ENCODE results near the gene HSPA6.

Gene HSPA6

DNA sequence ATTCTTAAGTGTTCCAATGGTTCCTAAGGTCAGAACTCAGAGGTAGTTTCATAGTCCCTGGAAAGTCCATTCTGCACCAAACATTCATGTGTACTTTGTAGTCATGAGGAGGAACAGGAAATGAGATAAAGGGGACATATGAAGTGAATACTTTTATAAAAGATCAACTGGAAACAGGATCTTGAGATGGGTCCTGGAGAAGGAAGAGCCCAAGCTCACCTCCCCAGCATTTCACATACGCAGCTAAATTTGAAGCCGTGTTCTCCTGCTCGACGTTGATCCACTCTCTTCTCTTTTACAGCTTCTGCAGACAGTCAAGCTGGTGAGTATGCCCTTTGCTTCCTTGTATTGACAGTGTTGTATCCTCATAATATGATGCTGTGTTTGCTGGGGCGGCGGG, 18.7 kb upstream of the HSPA6 start:
- ATAC-seq = no peak; the same call in 2 of the 3 replicates

DNA sequence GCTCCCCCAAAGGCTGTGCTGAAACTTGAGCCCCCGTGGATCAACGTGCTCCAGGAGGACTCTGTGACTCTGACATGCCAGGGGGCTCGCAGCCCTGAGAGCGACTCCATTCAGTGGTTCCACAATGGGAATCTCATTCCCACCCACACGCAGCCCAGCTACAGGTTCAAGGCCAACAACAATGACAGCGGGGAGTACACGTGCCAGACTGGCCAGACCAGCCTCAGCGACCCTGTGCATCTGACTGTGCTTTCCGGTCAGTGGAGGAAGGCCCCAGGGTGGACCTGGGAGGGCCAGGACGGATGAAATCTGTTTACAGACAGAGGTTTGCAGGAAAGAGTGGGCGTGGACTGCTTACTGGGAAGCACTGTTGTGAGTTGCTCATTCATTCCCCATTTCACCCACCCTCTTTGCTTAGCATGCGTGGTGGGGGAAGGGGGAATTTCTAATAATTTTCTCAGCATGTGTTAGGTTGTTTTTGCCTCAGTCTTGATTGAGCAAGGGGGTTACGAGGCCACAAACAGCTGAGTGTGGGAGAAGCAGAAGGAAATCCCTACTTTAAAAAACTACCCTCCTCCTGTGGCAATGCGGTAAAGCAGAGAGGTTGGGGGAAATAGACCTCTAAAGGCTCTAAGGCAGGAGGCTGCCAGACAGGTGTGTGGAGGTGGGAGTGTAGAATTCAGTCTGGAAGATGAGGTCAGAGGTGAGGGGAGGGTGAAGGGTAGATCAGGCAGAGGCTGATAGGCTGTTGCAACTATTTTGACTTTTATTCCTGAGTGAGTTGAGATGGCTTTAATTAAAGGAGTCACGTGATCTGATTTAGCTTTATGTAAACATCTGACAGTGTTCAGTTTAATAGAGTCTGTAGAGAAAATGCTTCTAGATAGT, 17.8 kb upstream of the HSPA6 start:
- TF ChIP-seq ESRRG (CRISPR knock-in tag; IDR thresholded peaks at IDR 0.05) = no peak
- no peak for TF ChIP-seq RARB (CRISPR knock-in tag; IDR thresholded peaks at IDR 0.05)
- TF ChIP-seq PPARA (CRISPR knock-in tag; IDR thresholded peaks at IDR 0.05; ENCODE audit: borderline replicate concordance) = no peak
- peak; percentile 29 for ATAC-seq

More for the DNA sequence above, 18.7 kb upstream of the HSPA6 start:
- TF ChIP-seq, protein P1, sequence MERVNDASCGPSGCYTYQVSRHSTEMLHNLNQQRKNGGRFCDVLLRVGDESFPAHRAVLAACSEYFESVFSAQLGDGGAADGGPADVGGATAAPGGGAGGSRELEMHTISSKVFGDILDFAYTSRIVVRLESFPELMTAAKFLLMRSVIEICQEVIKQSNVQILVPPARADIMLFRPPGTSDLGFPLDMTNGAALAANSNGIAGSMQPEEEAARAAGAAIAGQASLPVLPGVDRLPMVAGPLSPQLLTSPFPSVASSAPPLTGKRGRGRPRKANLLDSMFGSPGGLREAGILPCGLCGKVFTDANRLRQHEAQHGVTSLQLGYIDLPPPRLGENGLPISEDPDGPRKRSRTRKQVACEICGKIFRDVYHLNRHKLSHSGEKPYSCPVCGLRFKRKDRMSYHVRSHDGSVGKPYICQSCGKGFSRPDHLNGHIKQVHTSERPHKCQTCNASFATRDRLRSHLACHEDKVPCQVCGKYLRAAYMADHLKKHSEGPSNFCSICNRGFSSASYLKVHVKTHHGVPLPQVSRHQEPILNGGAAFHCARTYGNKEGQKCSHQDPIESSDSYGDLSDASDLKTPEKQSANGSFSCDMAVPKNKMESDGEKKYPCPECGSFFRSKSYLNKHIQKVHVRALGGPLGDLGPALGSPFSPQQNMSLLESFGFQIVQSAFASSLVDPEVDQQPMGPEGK (CRISPR knock-in tag; IDR thresholded peaks at IDR 0.05; ENCODE audit: borderline replicate concordance) = no peak
- TF ChIP-seq ZNF8 (CRISPR knock-in tag; IDR thresholded peaks at IDR 0.05) (no peak), BACH2 (CRISPR knock-in tag; IDR thresholded peaks at IDR 0.05; ENCODE audit: borderline replicate concordance) (no peak), ESRRG (CRISPR knock-in tag; IDR thresholded peaks at IDR 0.05) (no peak), ARNTL (CRISPR knock-in tag; IDR thresholded peaks at IDR 0.05; ENCODE audit: borderline replicate concordance, low read depth) (no peak), ZNF70 (CRISPR knock-in tag; IDR thresholded peaks at IDR 0.05) (no peak), PPARA (CRISPR knock-in tag; IDR thresholded peaks at IDR 0.05; ENCODE audit: borderline replicate concordance) (no peak), ZFP30 (CRISPR knock-in tag; IDR thresholded peaks at IDR 0.05) (no peak), TCF4 (CRISPR knock-in tag; IDR thresholded peaks at IDR 0.05; ENCODE audit: borderline replicate concordance) (no peak), ZFP3 (CRISPR knock-in tag; IDR thresholded peaks at IDR 0.05) (no peak), RARB (CRISPR knock-in tag; IDR thresholded peaks at IDR 0.05) (no peak), GLIS3 (CRISPR knock-in tag; IDR thresholded peaks at IDR 0.05) (no peak)
- TF ChIP-seq, protein P2, sequence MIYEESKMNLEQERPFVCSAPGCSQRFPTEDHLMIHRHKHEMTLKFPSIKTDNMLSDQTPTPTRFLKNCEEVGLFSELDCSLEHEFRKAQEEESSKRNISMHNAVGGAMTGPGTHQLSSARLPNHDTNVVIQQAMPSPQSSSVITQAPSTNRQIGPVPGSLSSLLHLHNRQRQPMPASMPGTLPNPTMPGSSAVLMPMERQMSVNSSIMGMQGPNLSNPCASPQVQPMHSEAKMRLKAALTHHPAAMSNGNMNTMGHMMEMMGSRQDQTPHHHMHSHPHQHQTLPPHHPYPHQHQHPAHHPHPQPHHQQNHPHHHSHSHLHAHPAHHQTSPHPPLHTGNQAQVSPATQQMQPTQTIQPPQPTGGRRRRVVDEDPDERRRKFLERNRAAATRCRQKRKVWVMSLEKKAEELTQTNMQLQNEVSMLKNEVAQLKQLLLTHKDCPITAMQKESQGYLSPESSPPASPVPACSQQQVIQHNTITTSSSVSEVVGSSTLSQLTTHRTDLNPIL (CRISPR knock-in tag; IDR thresholded peaks at IDR 0.05; ENCODE audit: low read depth) = no peak
- TF ChIP-seq, protein P3, sequence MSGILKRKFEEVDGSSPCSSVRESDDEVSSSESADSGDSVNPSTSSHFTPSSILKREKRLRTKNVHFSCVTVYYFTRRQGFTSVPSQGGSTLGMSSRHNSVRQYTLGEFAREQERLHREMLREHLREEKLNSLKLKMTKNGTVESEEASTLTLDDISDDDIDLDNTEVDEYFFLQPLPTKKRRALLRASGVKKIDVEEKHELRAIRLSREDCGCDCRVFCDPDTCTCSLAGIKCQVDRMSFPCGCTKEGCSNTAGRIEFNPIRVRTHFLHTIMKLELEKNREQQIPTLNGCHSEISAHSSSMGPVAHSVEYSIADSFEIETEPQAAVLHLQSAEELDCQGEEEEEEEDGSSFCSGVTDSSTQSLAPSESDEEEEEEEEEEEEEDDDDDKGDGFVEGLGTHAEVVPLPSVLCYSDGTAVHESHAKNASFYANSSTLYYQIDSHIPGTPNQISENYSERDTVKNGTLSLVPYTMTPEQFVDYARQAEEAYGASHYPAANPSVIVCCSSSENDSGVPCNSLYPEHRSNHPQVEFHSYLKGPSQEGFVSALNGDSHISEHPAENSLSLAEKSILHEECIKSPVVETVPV (CRISPR knock-in tag; IDR thresholded peaks at IDR 0.05) = no peak
- TF ChIP-seq, protein P4, sequence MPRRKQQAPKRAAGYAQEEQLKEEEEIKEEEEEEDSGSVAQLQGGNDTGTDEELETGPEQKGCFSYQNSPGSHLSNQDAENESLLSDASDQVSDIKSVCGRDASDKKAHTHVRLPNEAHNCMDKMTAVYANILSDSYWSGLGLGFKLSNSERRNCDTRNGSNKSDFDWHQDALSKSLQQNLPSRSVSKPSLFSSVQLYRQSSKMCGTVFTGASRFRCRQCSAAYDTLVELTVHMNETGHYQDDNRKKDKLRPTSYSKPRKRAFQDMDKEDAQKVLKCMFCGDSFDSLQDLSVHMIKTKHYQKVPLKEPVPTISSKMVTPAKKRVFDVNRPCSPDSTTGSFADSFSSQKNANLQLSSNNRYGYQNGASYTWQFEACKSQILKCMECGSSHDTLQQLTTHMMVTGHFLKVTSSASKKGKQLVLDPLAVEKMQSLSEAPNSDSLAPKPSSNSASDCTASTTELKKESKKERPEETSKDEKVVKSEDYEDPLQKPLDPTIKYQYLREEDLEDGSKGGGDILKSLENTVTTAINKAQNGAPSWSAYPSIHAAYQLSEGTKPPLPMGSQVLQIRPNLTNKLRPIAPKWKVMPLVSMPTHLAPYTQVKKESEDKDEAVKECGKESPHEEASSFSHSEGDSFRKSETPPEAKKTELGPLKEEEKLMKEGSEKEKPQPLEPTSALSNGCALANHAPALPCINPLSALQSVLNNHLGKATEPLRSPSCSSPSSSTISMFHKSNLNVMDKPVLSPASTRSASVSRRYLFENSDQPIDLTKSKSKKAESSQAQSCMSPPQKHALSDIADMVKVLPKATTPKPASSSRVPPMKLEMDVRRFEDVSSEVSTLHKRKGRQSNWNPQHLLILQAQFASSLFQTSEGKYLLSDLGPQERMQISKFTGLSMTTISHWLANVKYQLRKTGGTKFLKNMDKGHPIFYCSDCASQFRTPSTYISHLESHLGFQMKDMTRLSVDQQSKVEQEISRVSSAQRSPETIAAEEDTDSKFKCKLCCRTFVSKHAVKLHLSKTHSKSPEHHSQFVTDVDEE (CRISPR knock-in tag; IDR thresholded peaks at IDR 0.05) = no peak
- TF ChIP-seq, protein P5, sequence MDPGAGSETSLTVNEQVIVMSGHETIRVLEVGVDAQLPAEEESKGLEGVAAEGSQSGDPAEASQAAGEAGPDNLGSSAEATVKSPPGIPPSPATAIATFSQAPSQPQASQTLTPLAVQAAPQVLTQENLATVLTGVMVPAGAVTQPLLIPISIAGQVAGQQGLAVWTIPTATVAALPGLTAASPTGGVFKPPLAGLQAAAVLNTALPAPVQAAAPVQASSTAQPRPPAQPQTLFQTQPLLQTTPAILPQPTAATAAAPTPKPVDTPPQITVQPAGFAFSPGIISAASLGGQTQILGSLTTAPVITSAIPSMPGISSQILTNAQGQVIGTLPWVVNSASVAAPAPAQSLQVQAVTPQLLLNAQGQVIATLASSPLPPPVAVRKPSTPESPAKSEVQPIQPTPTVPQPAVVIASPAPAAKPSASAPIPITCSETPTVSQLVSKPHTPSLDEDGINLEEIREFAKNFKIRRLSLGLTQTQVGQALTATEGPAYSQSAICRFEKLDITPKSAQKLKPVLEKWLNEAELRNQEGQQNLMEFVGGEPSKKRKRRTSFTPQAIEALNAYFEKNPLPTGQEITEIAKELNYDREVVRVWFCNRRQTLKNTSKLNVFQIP (CRISPR knock-in tag; IDR thresholded peaks at IDR 0.05; ENCODE audit: borderline replicate concordance, low read depth) = no peak

DNA sequence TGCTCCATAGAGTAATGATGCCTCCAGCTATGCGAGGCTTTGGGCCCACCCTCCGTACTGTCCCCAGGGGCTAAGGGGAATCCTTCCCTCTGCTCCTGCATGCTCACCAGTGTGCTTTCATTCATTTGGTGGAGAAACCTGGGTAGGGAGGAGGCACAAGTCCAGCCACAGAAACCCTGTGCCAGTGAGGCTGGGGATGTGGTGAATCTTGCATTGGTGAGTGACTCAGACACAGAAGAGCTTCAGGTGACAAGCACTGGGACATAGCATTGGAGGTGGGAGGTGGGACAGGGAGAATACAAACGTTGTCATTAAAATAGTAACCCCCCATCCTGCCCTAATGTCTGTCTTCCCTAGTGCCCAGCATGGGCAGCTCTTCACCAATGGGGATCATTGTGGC, 13.9 kb upstream of the HSPA6 start:
- no peak for ATAC-seq
- TF ChIP-seq RARB (CRISPR knock-in tag; IDR thresholded peaks at IDR 0.05) (no peak), ZNF8 (CRISPR knock-in tag; IDR thresholded peaks at IDR 0.05) (no peak), CSDC2 (CRISPR knock-in tag; IDR thresholded peaks at IDR 0.05) (no peak), BACH2 (CRISPR knock-in tag; IDR thresholded peaks at IDR 0.05; ENCODE audit: borderline replicate concordance) (no peak), ESRRG (CRISPR knock-in tag; IDR thresholded peaks at IDR 0.05) (no peak), ZFP3 (CRISPR knock-in tag; IDR thresholded peaks at IDR 0.05) (no peak), ZC3H10 (CRISPR knock-in tag; IDR thresholded peaks at IDR 0.05) (no peak), GLIS3 (CRISPR knock-in tag; IDR thresholded peaks at IDR 0.05) (no peak), SNAI2 (CRISPR knock-in tag; IDR thresholded peaks at IDR 0.05) (no peak), ZNF565 (CRISPR knock-in tag; conservative IDR thresholded peaks at IDR 0.05; ENCODE audit: low read depth) (no peak), PPARA (CRISPR knock-in tag; IDR thresholded peaks at IDR 0.05; ENCODE audit: borderline replicate concordance) (no peak), TOX (CRISPR knock-in tag; IDR thresholded peaks at IDR 0.05; ENCODE audit: borderline replicate concordance) (no peak), TCF4 (CRISPR knock-in tag; IDR thresholded peaks at IDR 0.05; ENCODE audit: borderline replicate concordance) (no peak), ZFP30 (CRISPR knock-in tag; IDR thresholded peaks at IDR 0.05) (no peak)
- TF ChIP-seq, protein P1 (CRISPR knock-in tag; IDR thresholded peaks at IDR 0.05; ENCODE audit: borderline replicate concordance) = no peak
- TF ChIP-seq, protein P3 (CRISPR knock-in tag; IDR thresholded peaks at IDR 0.05) = no peak
- TF ChIP-seq, protein P2 (CRISPR knock-in tag; IDR thresholded peaks at IDR 0.05; ENCODE audit: low read depth) = no peak

Data from SK-N-SH treated with all-trans-retinoic acid at 6 μM for 48 hours (cell line).